RWPE2 (cell line): ENCODE data around the gene RER1.

Source experiments
- ATAC-seq: fragments of 200-7000 bp; cut with Tn5 transposase; 3 replicates; pipeline ENCODE4 v1.9.1; 2021; ENCODE audit warnings: low read depth
- DNase-seq: peaks from one replicate; pipeline ENCODE4 v3.0.0-alpha.2; 2020; ENCODE audit warnings: low spot score
- H3K27ac ChIP-seq: fragments of 450-650 bp; 2 replicates; pipeline ENCODE4 v1.5.1; 2017; ENCODE audit warnings: mild to moderate bottlenecking; ENCODE audit not compliant: poor library complexity, severe bottlenecking
- H3K27me3 ChIP-seq: fragments of 250-450 bp; sonication (Bioruptor Pico); 2 replicates; pipeline ENCODE4 v1.5.1; 2021; ENCODE audit warnings: mild to moderate bottlenecking, moderate library complexity; ENCODE audit not compliant: insufficient read depth, poor library complexity, severe bottlenecking
- H3K36me3 ChIP-seq: fragments of 250-450 bp; sonication (Bioruptor Pico); 2 replicates; pipeline ENCODE4 v1.5.1; 2020; ENCODE audit warnings: low read depth, mild to moderate bottlenecking, moderate library complexity
- H3K4me1 ChIP-seq: fragments of 250-450 bp; sonication (Bioruptor Pico); 2 replicates; pipeline ENCODE4 v1.5.1; 2021; ENCODE audit warnings: mild to moderate bottlenecking, moderate library complexity; ENCODE audit not compliant: insufficient read depth, poor library complexity, severe bottlenecking
- H3K4me3 ChIP-seq: fragments of 250-450 bp; sonication (Bioruptor Pico); 2 replicates; pipeline ENCODE4 v1.5.1; 2021; ENCODE audit warnings: mild to moderate bottlenecking, moderate library complexity; ENCODE audit not compliant: severe bottlenecking
- H3K9me3 ChIP-seq: fragments of 250-450 bp; sonication (Bioruptor Pico); 2 replicates; pipeline ENCODE4 v1.5.1; 2021; ENCODE audit warnings: mild to moderate bottlenecking, moderate library complexity; ENCODE audit not compliant: severe bottlenecking
- CTCF ChIP-seq: fragments of 450-650 bp; IDR thresholded peaks from one replicate; pipeline ENCODE4 v1.5.1; 2017; ENCODE audit warnings: mild to moderate bottlenecking, moderate library complexity; ENCODE audit not compliant: poor library complexity, severe bottlenecking

The RER1 gene

GRCh38 chr1:2427051-2427450, 35.4 kb downstream of the RER1 start:
- no peak overlapping the region for H3K4me3 ChIP-seq
- TF ChIP-seq CTCF: no peak
- peaks cover 22% of the 10 kb centered on the region for H3K36me3 ChIP-seq
- H3K27ac ChIP-seq: peak overlapping the region; percentile 86
- no peaks in the 10 kb centered on the region for H3K27me3 ChIP-seq
- peaks cover 24% of the 10 kb centered on the region for H3K4me1 ChIP-seq
- no peak for ATAC-seq
- no peak for DNase-seq
- peaks cover 5% of the 10 kb centered on the region for H3K9me3 ChIP-seq

- Histone ChIP-seq H3K4me3 (peak overlapping the region; percentile 46), H3K36me3 (peaks cover 31% of the 10 kb centered on the region), H3K4me1 (peaks cover 24% of the 10 kb centered on the region), H3K27ac (peak overlapping the region; percentile 86), H3K27me3 (no peaks in the 10 kb centered on the region), H3K9me3 (peaks cover 5% of the 10 kb centered on the region)
- DNase-seq (no peak), ATAC-seq (no peak; the same call in 2 of the 3 replicates)
- no peak for TF ChIP-seq CTCF
Observed at GRCh38 chr1:2427976-2428375, 36.3 kb downstream of the RER1 start.

GRCh38 chr1:2428490-2428889, 36.8 kb downstream of the RER1 start:
- ATAC-seq (peak; percentile 83), DNase-seq (peak; percentile 87)
- Histone ChIP-seq H3K27me3 (no peaks in the 10 kb centered on the region), H3K9me3 (peaks cover 2% of the 10 kb centered on the region), H3K4me3 (peak overlapping the region; percentile 46), H3K27ac (peak overlapping the region; percentile 86), H3K36me3 (peaks cover 36% of the 10 kb centered on the region), H3K4me1 (peaks cover 24% of the 10 kb centered on the region)
- TF ChIP-seq CTCF: no peak

- Histone ChIP-seq H3K4me1 (peaks cover 24% of the 10 kb centered on the region), H3K27ac (peak overlapping the region; percentile 86), H3K36me3 (peaks cover 51% of the 10 kb centered on the region), H3K4me3 (no peak overlapping the region), H3K27me3 (no peaks in the 10 kb centered on the region), H3K9me3 (no peaks in the 10 kb centered on the region)
- peak; percentile 57 for TF ChIP-seq CTCF
- DNase-seq: no peak
- ATAC-seq: no peak
Observed at GRCh38 chr1:2429780-2430591, 38.3 kb downstream of the RER1 start.

- H3K27me3 ChIP-seq: no peaks in the 10 kb centered on the region
- H3K4me1 ChIP-seq: peaks cover 24% of the 10 kb centered on the region
- peak overlapping the region; percentile 86 for H3K27ac ChIP-seq
- peak overlapping the region; percentile 10 for H3K4me3 ChIP-seq
- H3K36me3 ChIP-seq: peaks cover 57% of the 10 kb centered on the region
- no peak for TF ChIP-seq CTCF
- ATAC-seq (no peak), DNase-seq (no peak)
- H3K9me3 ChIP-seq: no peaks in the 10 kb centered on the region
Observed at GRCh38 chr1:2430592-2430973, 38.9 kb downstream of the RER1 start.
